Measurements from ENCODE around the gene NAPA. TPM values are rescaled to one million over a fixed set of nuclear protein-coding genes. Genes with fewer than 3 reads are reported as not detected.

The NAPA gene
- total RNA-seq, 1 experiment from 2014 or later, result 61.3 TPM

DNA sequence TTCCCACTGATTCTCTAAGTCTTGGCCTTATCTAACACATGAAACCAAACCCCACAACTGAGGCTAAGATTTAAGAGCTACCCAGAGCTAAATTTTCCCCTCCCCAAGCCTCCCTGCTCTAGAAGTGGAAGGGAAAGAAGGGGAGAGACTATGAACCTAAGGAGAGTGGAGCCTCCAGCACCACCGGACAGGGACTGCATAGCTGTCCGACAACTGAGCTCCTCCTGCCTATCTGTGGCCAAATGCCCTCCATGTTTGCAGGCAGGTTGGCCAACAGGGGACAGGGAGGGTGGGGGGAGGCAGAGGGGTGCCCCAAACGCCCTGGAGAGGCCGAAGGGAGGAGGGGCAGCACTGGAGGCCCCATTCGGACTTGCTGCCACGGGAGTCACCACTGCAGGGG lies 6.0 kb upstream of the NAPA start (continued):
- TF ChIP-seq NR1H2 (CRISPR knock-in tag; IDR thresholded peaks at IDR 0.05) (no peak), NFYB (CRISPR knock-in tag; conservative IDR thresholded peaks at IDR 0.05; ENCODE audit: low read depth) (no peak), ZNF121 (CRISPR knock-in tag; IDR thresholded peaks at IDR 0.05) (no peak)

DNA sequence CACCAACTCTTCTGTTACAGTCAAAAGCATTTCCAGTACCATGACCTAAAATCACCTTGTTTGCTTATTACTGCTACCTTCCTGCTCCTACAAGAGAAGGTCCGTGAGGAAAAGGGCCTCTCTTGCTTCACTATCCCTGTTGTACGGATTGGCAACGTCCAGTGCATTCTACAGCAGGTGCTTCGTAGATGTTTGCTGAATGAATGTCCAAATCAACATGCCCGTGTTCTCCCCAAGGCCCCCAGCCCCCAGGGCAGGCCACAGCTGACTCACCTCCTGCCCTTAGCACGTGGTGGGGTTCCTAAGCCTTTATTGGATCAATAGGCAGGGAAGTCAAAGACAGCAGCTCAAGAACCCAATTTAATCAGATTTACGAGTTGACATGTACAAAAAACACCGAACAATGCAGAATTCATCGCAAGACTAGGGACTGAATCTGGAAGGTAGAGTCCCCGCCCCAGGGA lies 5.5 kb upstream of the NAPA start:
- no peaks in the 10 kb centered on the region for H3K9me3 Mint-ChIP-seq
- ATAC-seq (no peak), DNase-seq (ENCODE audit: low spot score) (no peak)
- TF ChIP-seq TEAD4 (CRISPR knock-in tag; IDR thresholded peaks at IDR 0.05) (no peak), ZNF423 (CRISPR knock-in tag; IDR thresholded peaks at IDR 0.05) (no peak), MXD4 (CRISPR knock-in tag; IDR thresholded peaks at IDR 0.05; ENCODE audit: borderline replicate concordance) (no peak), ZBTB21 (CRISPR knock-in tag; IDR thresholded peaks at IDR 0.05; ENCODE audit: borderline replicate concordance) (no peak), ZNF219 (CRISPR knock-in tag; IDR thresholded peaks at IDR 0.05; ENCODE audit: borderline replicate concordance) (no peak), ZNF121 (CRISPR knock-in tag; IDR thresholded peaks at IDR 0.05) (no peak), ZNF317 (CRISPR knock-in tag; IDR thresholded peaks at IDR 0.05; ENCODE audit: borderline replicate concordance, low read depth) (no peak), CREM (CRISPR knock-in tag; IDR thresholded peaks at IDR 0.05) (no peak), SMAD4 (CRISPR knock-in tag; IDR thresholded peaks at IDR 0.05) (no peak)
- TF ChIP-seq, protein P1, sequence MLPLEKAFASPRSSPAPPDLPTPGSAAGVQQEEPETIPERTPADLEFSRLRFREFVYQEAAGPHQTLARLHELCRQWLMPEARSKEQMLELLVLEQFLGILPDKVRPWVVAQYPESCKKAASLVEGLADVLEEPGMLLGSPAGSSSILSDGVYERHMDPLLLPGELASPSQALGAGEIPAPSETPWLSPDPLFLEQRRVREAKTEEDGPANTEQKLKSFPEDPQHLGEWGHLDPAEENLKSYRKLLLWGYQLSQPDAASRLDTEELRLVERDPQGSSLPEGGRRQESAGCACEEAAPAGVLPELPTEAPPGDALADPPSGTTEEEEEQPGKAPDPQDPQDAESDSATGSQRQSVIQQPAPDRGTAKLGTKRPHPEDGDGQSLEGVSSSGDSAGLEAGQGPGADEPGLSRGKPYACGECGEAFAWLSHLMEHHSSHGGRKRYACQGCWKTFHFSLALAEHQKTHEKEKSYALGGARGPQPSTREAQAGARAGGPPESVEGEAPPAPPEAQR (CRISPR knock-in tag; IDR thresholded peaks at IDR 0.05), result no peak
- TF ChIP-seq, protein P2, sequence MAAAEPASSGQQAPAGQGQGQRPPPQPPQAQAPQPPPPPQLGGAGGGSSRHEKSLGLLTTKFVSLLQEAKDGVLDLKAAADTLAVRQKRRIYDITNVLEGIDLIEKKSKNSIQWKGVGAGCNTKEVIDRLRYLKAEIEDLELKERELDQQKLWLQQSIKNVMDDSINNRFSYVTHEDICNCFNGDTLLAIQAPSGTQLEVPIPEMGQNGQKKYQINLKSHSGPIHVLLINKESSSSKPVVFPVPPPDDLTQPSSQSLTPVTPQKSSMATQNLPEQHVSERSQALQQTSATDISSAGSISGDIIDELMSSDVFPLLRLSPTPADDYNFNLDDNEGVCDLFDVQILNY (CRISPR knock-in tag; IDR thresholded peaks at IDR 0.05), result no peak
- TF ChIP-seq, protein P3, sequence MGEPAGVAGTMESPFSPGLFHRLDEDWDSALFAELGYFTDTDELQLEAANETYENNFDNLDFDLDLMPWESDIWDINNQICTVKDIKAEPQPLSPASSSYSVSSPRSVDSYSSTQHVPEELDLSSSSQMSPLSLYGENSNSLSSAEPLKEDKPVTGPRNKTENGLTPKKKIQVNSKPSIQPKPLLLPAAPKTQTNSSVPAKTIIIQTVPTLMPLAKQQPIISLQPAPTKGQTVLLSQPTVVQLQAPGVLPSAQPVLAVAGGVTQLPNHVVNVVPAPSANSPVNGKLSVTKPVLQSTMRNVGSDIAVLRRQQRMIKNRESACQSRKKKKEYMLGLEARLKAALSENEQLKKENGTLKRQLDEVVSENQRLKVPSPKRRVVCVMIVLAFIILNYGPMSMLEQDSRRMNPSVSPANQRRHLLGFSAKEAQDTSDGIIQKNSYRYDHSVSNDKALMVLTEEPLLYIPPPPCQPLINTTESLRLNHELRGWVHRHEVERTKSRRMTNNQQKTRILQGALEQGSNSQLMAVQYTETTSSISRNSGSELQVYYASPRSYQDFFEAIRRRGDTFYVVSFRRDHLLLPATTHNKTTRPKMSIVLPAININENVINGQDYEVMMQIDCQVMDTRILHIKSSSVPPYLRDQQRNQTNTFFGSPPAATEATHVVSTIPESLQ (CRISPR knock-in tag; IDR thresholded peaks at IDR 0.05), result no peak
- TF ChIP-seq, protein P4, sequence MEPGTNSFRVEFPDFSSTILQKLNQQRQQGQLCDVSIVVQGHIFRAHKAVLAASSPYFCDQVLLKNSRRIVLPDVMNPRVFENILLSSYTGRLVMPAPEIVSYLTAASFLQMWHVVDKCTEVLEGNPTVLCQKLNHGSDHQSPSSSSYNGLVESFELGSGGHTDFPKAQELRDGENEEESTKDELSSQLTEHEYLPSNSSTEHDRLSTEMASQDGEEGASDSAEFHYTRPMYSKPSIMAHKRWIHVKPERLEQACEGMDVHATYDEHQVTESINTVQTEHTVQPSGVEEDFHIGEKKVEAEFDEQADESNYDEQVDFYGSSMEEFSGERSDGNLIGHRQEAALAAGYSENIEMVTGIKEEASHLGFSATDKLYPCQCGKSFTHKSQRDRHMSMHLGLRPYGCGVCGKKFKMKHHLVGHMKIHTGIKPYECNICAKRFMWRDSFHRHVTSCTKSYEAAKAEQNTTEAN (CRISPR knock-in tag; IDR thresholded peaks at IDR 0.05), result no peak
- TF ChIP-seq, protein P5, sequence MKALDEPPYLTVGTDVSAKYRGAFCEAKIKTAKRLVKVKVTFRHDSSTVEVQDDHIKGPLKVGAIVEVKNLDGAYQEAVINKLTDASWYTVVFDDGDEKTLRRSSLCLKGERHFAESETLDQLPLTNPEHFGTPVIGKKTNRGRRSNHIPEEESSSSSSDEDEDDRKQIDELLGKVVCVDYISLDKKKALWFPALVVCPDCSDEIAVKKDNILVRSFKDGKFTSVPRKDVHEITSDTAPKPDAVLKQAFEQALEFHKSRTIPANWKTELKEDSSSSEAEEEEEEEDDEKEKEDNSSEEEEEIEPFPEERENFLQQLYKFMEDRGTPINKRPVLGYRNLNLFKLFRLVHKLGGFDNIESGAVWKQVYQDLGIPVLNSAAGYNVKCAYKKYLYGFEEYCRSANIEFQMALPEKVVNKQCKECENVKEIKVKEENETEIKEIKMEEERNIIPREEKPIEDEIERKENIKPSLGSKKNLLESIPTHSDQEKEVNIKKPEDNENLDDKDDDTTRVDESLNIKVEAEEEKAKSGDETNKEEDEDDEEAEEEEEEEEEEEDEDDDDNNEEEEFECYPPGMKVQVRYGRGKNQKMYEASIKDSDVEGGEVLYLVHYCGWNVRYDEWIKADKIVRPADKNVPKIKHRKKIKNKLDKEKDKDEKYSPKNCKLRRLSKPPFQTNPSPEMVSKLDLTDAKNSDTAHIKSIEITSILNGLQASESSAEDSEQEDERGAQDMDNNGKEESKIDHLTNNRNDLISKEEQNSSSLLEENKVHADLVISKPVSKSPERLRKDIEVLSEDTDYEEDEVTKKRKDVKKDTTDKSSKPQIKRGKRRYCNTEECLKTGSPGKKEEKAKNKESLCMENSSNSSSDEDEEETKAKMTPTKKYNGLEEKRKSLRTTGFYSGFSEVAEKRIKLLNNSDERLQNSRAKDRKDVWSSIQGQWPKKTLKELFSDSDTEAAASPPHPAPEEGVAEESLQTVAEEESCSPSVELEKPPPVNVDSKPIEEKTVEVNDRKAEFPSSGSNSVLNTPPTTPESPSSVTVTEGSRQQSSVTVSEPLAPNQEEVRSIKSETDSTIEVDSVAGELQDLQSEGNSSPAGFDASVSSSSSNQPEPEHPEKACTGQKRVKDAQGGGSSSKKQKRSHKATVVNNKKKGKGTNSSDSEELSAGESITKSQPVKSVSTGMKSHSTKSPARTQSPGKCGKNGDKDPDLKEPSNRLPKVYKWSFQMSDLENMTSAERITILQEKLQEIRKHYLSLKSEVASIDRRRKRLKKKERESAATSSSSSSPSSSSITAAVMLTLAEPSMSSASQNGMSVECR (CRISPR knock-in tag; IDR thresholded peaks at IDR 0.05; ENCODE audit: borderline replicate concordance), result no peak
- H3K27me3 Mint-ChIP-seq (ENCODE audit: low read depth), result peaks cover 4% of the 10 kb centered on the region; the same call in 1 of the 2 replicates
- ChIA-PET POLR2A (interaction anchor here (0.6 kb wide), 2 partner anchors 93 to 100 kb away, joined by 3 to 4 read pairs; no protein-coding TSS in a partner anchor), CTCF (interaction anchor here (0.6 to 5.1 kb wide), 16 partner anchors 11 to 234 kb away, joined by 3 to 39 read pairs (median 4); partner anchors contain the start of gene EHD2)
- peaks cover 12% of the 10 kb centered on the region for H3K4me1 Mint-ChIP-seq
- no peak overlapping the region for H3K27ac Mint-ChIP-seq
- no peaks in the 10 kb centered on the region for H3K36me3 Mint-ChIP-seq
- H3K4me3 Mint-ChIP-seq, result no peak overlapping the region
